ENCODE measurements around the gene CNBP. TPM values are rescaled to one million over a fixed set of nuclear protein-coding genes. Genes with fewer than 3 reads are reported as not detected.

CNBP gene
- total and polyA plus RNA-seq, 2 donors (not counting 3 experiments of a cell fraction or from before 2014, with no cell fraction given), result 196 to 205 TPM

DNA sequence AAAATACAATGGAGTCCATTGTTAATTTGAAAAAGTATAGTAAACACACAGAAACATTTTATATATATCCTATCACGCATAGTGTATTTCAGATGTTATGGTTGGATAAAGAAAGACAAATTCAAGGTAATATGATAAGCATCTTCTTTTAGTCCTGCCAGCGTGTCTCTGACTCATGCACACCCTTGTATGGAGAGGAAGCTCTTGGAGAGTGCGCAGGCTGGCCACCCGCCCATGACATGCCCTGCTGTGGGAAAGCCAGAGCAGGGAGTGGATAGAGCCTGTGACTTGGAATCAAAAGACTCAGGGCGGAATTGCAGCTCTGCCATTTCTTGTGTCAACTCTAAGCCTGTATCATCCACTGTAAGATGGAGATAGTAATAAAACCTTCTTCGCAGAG lies 42.7 kb upstream of the CNBP start:
- peaks cover 45% of the 10 kb centered on the region for H3K4me1 ChIP-seq (ENCODE audit: control insufficient read depth, extremely low read depth, insufficient read depth, low read length)
- no TSS peak for BruUV-seq (replicated peaks)
- H3K9me3 ChIP-seq (replicated peaks; ENCODE audit: control insufficient read depth, insufficient read depth, low read length), result no peaks in the 10 kb centered on the region
- H3K9ac ChIP-seq (replicated peaks; ENCODE audit: extremely low read depth, insufficient read depth, low read length), result peak overlapping the region; percentile 5
- peak; percentile 89 for FAIRE-seq
- peak overlapping the region; percentile 44 for H3K27ac ChIP-seq (ENCODE audit: insufficient read depth, low read depth, low read length)
- H3K79me2 ChIP-seq (ENCODE audit: control insufficient read depth, insufficient read depth, low read length), result no peaks in the 10 kb centered on the region
- CTCF ChIA-PET, result interaction anchor here (1.9 kb wide), 1 partner anchor 19 kb away, joined by 8 read pairs; no protein-coding TSS in a partner anchor
- dilution Hi-C loops (cut with MboI; ENCODE audit: extremely low pct_ligation_motif_present, low sequenced_read_pairs), result no loop called here
- no peak overlapping the region for H3K4me3 ChIP-seq (replicated peaks in 1 of 3; ENCODE audit: insufficient read depth in 1 of 3, low read depth in 1 of 3, low read length in 3 of 3)
- POLR2A ChIA-PET, result no interaction called here
- no peak for TF ChIP-seq CTCF (IDR thresholded peaks at IDR 0.05; ENCODE audit: extremely low read depth in 1 of 2, insufficient read depth in 1 of 2, low read depth in 1 of 2, low read length in 2 of 2)
- no peak for TF ChIP-seq POLR2A (IDR thresholded peaks at IDR 0.05; ENCODE audit: low read depth, low read length)
- TF ChIP-seq MYC (IDR thresholded peaks at IDR 0.05; ENCODE audit: low read depth, low read length), result no peak
- TF ChIP-seq JUN (IDR thresholded peaks at IDR 0.05; ENCODE audit: borderline replicate concordance, insufficient read depth, insufficient read length, low read depth), result peak; percentile 73
- no peak for TF ChIP-seq MAX (IDR thresholded peaks at IDR 0.05; ENCODE audit: insufficient read depth, insufficient read length)
- TF ChIP-seq FOS (IDR thresholded peaks at IDR 0.05; ENCODE audit: borderline replicate concordance, insufficient read depth, low read length), result peak; percentile 85
- peak; percentile 95 for TF ChIP-seq GATA2 (IDR thresholded peaks at IDR 0.05; ENCODE audit: insufficient read depth, insufficient read length, low read depth, low read length)
- peak; percentile 59 for TF ChIP-seq POLR2AphosphoS5 (IDR thresholded peaks at IDR 0.05; ENCODE audit: insufficient read depth, low read depth, low read length)
- TF ChIP-seq EZH2 (IDR thresholded peaks at IDR 0.05; ENCODE audit: borderline replicate concordance, low read depth, low read length, severe bottlenecking), result no peak
- peak overlapping the region; percentile 19 for H2AFZ ChIP-seq (ENCODE audit: low read depth, low read length)
- intact Hi-C loops (cut with micrococcal nuclease), result loop anchor here (1.0 kb wide), 2 partner anchors 19 to 43 kb away; partner anchors contain the start of gene CNBP
- H3K27me3 ChIP-seq (ENCODE audit: control insufficient read depth in 2 of 2, insufficient read depth in 2 of 2, low read length in 2 of 2), result no peaks in the 10 kb centered on the region
- no peak overlapping the region for H3K4me2 ChIP-seq (ENCODE audit: insufficient read depth, low read length)
- H3K9me1 ChIP-seq (replicated peaks; ENCODE audit: control insufficient read depth, extremely low read depth, insufficient read depth, low read length), result no peaks in the 10 kb centered on the region
- no peaks in the 10 kb centered on the region for H4K20me1 ChIP-seq (replicated peaks; ENCODE audit: control insufficient read depth, extremely low read depth, insufficient read depth, low read length)
- H3K36me3 ChIP-seq (ENCODE audit: control insufficient read depth in 2 of 2, extremely low read depth in 1 of 2, insufficient read depth in 2 of 2, low read length in 2 of 2), result no peaks in the 10 kb centered on the region
- peak; percentile 92 for DNase-seq (ENCODE audit: low read depth, low spot score)

Data from endothelial cell of umbilical vein (primary cell).